ENCODE measurements around the gene FAM219A.

FAM219A gene

GRCh38 chr9:34403554-34404380 is 54.6 kb downstream of the FAM219A start:
- peak; percentile 71 for DNase-seq (ENCODE audit: low read depth)
- 0 out of 2 replicates have a peak, but pooled peaks have one; percentile 25 for TF ChIP-seq MAX (IDR thresholded peaks at IDR 0.05; ENCODE audit: low read depth, low read length)
- TF ChIP-seq POLR2A (IDR thresholded peaks at IDR 0.05; ENCODE audit: extremely low read depth, insufficient read length): no peak
- TF ChIP-seq MYC (IDR thresholded peaks at IDR 0.05; ENCODE audit: low read depth, low read length): no peak
- peak; percentile 100 for TF ChIP-seq CTCF (IDR thresholded peaks at IDR 0.05; ENCODE audit: low read depth, low read length)
- no peak overlapping the region for H3K4me3 ChIP-seq (ENCODE audit: low read depth, low read length)

DNA sequence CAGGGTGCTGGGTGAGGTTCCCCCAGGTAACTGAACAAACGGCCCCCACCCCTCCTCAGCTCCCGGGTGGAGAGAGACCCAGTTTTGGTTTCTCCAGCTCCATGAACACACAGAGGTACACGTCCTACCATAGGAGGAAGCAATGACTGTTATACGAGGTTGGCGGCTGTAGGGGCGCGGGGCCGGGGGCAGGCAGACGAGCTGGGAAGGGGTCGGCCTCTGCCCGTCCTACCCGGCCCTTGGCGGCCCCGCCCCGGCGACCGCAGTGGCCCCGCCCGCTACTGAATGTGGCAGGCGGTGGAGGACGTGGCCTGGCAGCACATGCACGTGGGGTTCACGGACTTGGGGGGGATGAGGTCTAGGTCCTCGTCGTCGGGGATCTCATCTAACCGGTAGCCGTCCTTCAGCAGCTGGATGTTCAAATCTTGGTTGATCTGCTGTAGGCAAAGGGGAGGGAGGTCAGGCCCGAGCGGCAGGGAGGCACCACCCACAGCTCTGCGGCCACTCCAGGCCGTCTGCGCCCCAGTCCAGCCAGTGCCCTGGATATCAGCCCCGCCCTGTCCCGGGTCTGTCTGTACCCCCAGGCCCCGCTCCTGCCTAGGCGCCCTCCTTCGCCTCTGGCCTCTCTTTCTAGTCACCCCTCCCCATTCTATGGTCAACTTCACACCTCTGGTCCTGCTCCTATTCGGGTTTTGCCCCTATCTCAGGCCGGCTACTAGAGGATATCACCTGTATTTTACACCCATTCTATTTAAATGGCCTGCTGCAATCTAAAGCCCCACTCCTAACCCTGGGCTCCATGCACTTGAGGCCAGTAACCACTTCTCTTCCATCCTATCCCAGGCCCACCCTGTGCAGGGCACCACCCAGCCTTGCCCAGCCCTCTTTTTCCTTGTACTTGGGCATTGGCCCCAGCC is 57.4 kb downstream of the FAM219A start:
- no peak for TF ChIP-seq MYC (IDR thresholded peaks at IDR 0.05; ENCODE audit: low read depth, low read length)
- no peak for TF ChIP-seq POLR2A (IDR thresholded peaks at IDR 0.05; ENCODE audit: extremely low read depth, insufficient read length)
- no peak for TF ChIP-seq MAX (IDR thresholded peaks at IDR 0.05; ENCODE audit: low read depth, low read length)
- no peak for TF ChIP-seq CTCF (IDR thresholded peaks at IDR 0.05; ENCODE audit: low read depth, low read length)
- no peak overlapping the region for H3K4me3 ChIP-seq (ENCODE audit: low read depth, low read length)
- no peak for DNase-seq (ENCODE audit: low read depth)

GRCh38 chr9:34400275-34400674 is 58.1 kb downstream of the FAM219A start:
- no peak for DNase-seq (ENCODE audit: low read depth)
- H3K4me3 ChIP-seq (ENCODE audit: low read depth, low read length): no peak overlapping the region
- no peak for TF ChIP-seq MAX (IDR thresholded peaks at IDR 0.05; ENCODE audit: low read depth, low read length)
- TF ChIP-seq POLR2A (IDR thresholded peaks at IDR 0.05; ENCODE audit: extremely low read depth, insufficient read length): no peak
- TF ChIP-seq MYC (IDR thresholded peaks at IDR 0.05; ENCODE audit: low read depth, low read length): no peak
- no peak for TF ChIP-seq CTCF (IDR thresholded peaks at IDR 0.05; ENCODE audit: low read depth, low read length)

DNA sequence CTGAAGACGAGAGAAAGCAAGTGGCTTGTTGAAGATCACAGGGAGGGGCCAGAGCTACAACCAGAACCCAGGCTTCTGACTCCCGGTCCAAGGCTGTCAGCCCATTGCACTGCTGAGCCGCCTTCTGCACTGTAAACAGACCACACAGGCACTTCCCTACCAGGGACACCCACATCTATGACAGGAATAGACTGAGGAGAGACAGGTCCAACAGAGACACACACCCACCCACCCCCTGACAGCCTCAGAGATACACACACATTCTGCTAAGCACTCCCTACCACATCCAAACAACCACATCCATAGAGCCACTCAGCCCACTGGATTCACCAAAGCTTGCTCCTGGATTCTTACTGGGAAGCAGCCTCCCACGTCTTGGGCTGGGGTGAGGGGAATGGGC is 58.6 kb downstream of the FAM219A start:
- DNase-seq (ENCODE audit: low read depth): no peak
- no peak overlapping the region for H3K4me3 ChIP-seq (ENCODE audit: low read depth, low read length)
- TF ChIP-seq MAX (IDR thresholded peaks at IDR 0.05; ENCODE audit: low read depth, low read length) (no peak), POLR2A (IDR thresholded peaks at IDR 0.05; ENCODE audit: extremely low read depth, insufficient read length) (no peak), CTCF (IDR thresholded peaks at IDR 0.05; ENCODE audit: low read depth, low read length) (no peak), MYC (IDR thresholded peaks at IDR 0.05; ENCODE audit: low read depth, low read length) (no peak)

DNA sequence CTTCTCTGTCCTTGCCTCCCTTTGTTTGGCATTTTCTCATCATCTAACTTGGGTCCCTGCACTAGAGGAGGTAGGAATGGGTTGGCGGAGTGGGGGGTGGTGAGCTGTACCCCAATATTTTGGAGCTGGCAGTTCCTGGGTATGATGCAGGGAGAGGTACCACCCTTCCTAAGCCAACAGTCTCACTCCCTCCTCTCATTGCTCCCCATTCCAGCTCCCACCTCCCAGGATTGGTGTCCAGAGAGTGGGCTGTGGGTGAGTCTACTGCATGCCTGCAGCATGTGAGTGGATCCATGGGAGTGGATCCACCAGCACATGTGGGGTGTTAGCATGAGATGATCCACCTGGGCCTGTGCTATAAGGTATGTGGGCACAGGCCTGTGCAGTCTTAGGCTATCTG is 59.5 kb downstream of the FAM219A start:
- H3K4me3 ChIP-seq (ENCODE audit: low read depth, low read length): no peak overlapping the region
- TF ChIP-seq POLR2A (IDR thresholded peaks at IDR 0.05; ENCODE audit: extremely low read depth, insufficient read length): no peak
- no peak for TF ChIP-seq CTCF (IDR thresholded peaks at IDR 0.05; ENCODE audit: low read depth, low read length)
- TF ChIP-seq MYC (IDR thresholded peaks at IDR 0.05; ENCODE audit: low read depth, low read length): no peak
- TF ChIP-seq MAX (IDR thresholded peaks at IDR 0.05; ENCODE audit: low read depth, low read length): no peak
- no peak for DNase-seq (ENCODE audit: low read depth)
